Measurements from ENCODE around the gene UNC5C.

UNC5C gene

DNA sequence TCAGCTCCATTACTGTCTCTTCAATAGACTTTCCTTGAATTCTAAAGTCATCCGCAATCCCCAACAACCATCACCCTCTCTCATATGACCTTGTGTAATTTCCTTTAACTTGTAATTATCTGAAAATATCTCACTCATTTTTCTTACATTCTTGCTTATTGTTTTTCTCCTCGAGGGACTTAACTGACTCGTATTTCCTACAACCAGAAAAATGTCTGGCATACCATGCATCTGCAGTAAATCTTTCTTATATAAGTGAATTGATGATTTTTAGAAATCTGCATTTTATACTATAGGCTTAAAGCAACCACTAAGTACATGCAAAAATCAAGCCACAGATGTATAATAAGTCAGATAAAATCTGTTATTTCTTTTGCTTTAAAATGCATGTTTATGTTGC is 276.7 kb downstream of the UNC5C start:
- Mint-ChIP-seq H3K36me3 (no peaks in the 10 kb centered on the region), H3K4me1 (no peaks in the 10 kb centered on the region), H3K4me3 (no peak overlapping the region), H3K27me3 (no peaks in the 10 kb centered on the region), H3K27ac (no peak overlapping the region), H3K9me3 (peaks cover 1% of the 10 kb centered on the region)
- ATAC-seq (ENCODE audit: low read depth) (no peak), DNase-seq (ENCODE audit: low spot score in 2 of 2) (no peak)

DNA sequence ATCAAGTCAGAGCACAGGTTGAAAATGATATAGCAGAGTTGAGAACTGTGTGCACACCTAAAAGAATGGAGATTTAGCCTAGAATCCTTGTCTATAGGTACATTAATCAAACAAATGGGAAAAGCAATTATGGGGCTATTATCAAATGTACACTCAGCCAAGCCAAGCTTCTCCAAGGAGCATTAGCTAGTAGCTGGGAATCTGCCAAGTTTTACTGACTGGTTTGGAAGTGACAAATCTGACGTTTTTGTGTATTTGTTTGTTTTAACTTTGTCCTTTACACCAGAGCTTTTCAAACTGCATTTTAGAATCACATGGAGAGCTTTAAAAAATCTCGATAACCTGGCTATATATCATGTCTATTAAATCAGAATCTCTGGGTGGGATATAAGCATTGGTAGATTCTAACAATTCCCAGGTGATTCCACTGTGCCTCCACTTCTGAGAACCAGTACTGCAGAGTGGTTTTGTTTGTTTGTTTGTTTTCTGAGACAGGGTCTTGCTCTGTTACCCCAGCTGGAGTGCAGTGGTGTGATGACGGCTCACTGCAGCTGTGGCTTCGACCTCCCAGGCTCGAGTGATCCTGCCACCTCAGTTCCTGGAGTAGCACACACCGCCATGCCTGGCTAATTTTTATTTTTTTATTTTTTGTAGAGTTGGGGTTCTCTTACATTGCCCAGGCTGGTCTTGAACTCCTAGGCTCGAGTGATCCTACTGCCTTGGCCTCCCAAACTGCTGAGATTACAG is 279.8 kb downstream of the UNC5C start:
- no peaks in the 10 kb centered on the region for H3K36me3 Mint-ChIP-seq
- no peaks in the 10 kb centered on the region for H3K27me3 Mint-ChIP-seq
- DNase-seq (ENCODE audit: low spot score in 2 of 2) (no peak), ATAC-seq (ENCODE audit: low read depth) (no peak)
- H3K27ac Mint-ChIP-seq = no peak overlapping the region
- H3K4me3 Mint-ChIP-seq = no peak overlapping the region
- H3K9me3 Mint-ChIP-seq = peaks cover 4% of the 10 kb centered on the region
- H3K4me1 Mint-ChIP-seq = no peaks in the 10 kb centered on the region

DNA sequence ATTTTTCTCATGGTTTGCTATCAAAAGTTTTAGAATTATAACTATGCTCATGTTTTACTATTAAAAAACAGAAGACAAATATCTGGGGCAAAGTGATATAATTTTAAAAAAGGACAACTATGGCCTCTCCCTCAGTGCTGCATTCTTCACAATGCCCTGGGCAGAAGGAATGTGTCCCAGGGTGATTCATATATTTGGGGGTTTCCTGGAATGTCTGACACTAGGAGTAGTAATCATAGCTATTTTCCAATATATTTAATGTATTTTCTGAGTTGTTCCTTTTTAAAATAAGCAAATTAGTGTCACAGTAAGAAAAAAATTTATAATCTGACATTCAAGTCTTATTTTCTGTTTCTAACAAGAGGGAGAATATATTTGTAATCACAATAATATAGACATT is 281.7 kb downstream of the UNC5C start:
- Mint-ChIP-seq H3K4me3 (no peak overlapping the region), H3K9me3 (peaks cover 2% of the 10 kb centered on the region), H3K27me3 (no peaks in the 10 kb centered on the region), H3K4me1 (no peaks in the 10 kb centered on the region), H3K36me3 (no peaks in the 10 kb centered on the region), H3K27ac (no peak overlapping the region)
- no peak for DNase-seq (ENCODE audit: low spot score in 2 of 2)
- ATAC-seq (ENCODE audit: low read depth) = no peak

- no peak for ATAC-seq (ENCODE audit: low read depth)
- Mint-ChIP-seq H3K27ac (no peak overlapping the region), H3K9me3 (peaks cover 2% of the 10 kb centered on the region), H3K4me1 (no peaks in the 10 kb centered on the region), H3K27me3 (no peaks in the 10 kb centered on the region), H3K36me3 (no peaks in the 10 kb centered on the region), H3K4me3 (no peak overlapping the region)
- no peak for DNase-seq (ENCODE audit: low spot score in 2 of 2)
Measured at GRCh38 chr4:95265814-95266740, 282.7 kb downstream of the UNC5C start.

DNA sequence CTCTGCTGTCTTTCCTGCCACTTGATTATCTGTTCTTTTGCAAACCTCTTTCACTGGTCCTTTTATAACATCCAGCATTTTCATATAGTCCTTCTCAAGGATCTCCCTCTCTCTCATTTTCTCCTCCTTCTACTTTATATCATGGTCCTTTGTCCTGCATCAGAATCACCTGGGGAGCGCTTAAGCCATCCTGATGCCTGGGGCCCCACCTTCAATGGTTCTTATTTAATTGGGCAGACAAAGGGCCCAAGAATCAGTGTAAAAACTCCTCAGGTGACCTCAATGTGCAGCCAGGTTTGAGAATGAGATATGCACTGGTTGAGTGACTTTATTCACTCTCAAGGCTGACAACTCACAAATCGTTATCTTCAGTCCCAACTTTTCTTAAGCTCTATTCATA is 283.9 kb downstream of the UNC5C start:
- no peaks in the 10 kb centered on the region for H3K36me3 Mint-ChIP-seq
- peaks cover 2% of the 10 kb centered on the region for H3K9me3 Mint-ChIP-seq
- no peaks in the 10 kb centered on the region for H3K27me3 Mint-ChIP-seq
- no peak overlapping the region for H3K27ac Mint-ChIP-seq
- ATAC-seq (ENCODE audit: low read depth) = no peak
- no peak overlapping the region for H3K4me3 Mint-ChIP-seq
- DNase-seq (ENCODE audit: low spot score in 2 of 2) = no peak
- no peaks in the 10 kb centered on the region for H3K4me1 Mint-ChIP-seq

- Mint-ChIP-seq H3K4me1 (no peaks in the 10 kb centered on the region), H3K36me3 (no peaks in the 10 kb centered on the region), H3K4me3 (no peak overlapping the region)
Measured at GRCh38 chr4:95263960-95264359, 284.8 kb downstream of the UNC5C start.

GRCh38 chr4:95263391-95263790 is 285.4 kb downstream of the UNC5C start:
- Mint-ChIP-seq H3K27ac (no peak overlapping the region), H3K4me3 (no peak overlapping the region), H3K27me3 (no peaks in the 10 kb centered on the region), H3K9me3 (peaks cover 2% of the 10 kb centered on the region), H3K4me1 (no peaks in the 10 kb centered on the region), H3K36me3 (no peaks in the 10 kb centered on the region)
- no peak for ATAC-seq (ENCODE audit: low read depth)
- no peak for DNase-seq (ENCODE audit: low spot score in 2 of 2)

More at GRCh38 chr4:95263960-95264359, 284.8 kb downstream of the UNC5C start:
- Mint-ChIP-seq H3K27me3 (no peaks in the 10 kb centered on the region), H3K27ac (no peak overlapping the region), H3K9me3 (peaks cover 2% of the 10 kb centered on the region)
- no peak for DNase-seq (ENCODE audit: low spot score in 2 of 2)
- ATAC-seq (ENCODE audit: low read depth) = no peak

DNA sequence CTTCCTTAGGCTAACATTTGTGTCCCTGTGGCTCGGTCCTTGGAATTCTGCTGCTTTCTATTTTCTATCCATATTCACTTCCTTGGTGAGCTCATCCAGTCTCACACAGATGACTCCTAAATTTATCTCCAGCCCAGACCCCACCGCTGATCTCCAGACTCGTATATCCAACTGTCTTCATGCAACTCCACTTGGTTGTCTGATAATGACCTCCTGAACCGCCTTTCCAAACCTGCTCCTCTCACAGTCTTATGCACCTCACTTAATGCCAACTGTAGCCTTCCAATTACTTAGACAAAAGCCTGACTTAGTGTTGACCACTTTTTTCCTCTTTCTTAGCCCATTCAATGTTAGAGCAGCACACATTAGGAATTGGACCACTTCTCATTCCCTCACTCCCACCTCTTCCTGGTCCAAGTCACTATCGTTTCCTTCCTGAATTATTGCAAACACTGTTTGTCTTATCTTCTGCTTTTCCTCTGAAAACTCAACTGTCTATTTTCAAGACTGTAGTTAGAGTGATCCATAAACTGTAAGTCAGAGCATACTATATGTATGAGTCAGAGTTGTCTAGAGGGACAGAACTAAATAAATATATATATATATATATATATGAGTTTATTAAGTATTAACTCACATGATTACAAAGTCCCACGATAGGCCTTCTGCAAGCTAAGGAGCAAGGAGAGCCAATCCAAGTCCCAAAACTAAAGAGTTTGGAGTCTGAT is 292.5 kb downstream of the UNC5C start:
- Mint-ChIP-seq H3K36me3 (no peaks in the 10 kb centered on the region), H3K27me3 (no peaks in the 10 kb centered on the region), H3K4me3 (no peak overlapping the region), H3K9me3 (no peaks in the 10 kb centered on the region), H3K27ac (no peak overlapping the region), H3K4me1 (no peaks in the 10 kb centered on the region)
- ATAC-seq (ENCODE audit: low read depth) (no peak), DNase-seq (ENCODE audit: low spot score in 2 of 2) (no peak)

DNA sequence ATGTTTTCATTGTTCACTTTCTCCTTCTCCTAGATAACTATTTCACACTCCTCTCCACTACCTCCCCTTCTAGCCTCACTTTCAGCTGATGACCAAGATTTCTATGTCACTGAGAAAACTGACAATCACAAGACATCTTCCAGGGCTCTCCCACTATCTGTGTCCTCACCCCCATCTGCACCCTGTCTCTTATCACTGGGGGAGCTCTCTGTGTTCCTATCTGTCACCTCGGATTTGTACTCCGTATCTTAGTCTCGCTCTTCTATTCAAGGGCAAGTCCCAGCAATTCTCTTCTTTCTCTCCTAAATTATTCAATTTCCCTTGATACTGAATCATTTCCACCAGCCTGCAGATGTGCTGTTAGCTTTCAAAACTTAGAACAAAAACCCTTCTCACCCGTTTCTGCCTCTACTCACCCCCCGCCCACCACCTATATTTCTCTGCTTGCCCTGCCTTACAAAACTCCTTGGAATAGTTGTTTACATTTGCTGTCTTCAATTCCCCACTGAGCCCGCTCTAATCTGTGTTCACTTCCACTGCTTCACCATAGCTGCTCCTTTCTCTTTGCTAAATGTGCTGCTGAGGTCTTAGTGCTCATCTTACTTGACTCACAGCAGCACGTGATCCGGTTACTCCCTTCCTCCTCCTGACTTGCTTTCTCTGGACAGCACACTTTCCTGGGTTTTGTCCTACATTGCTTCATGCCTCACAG is 293.2 kb downstream of the UNC5C start:
- no peaks in the 10 kb centered on the region for H3K4me1 Mint-ChIP-seq
- no peak overlapping the region for H3K4me3 Mint-ChIP-seq
- no peaks in the 10 kb centered on the region for H3K36me3 Mint-ChIP-seq
- no peak overlapping the region for H3K27ac Mint-ChIP-seq
- DNase-seq (ENCODE audit: low spot score in 2 of 2) (no peak), ATAC-seq (ENCODE audit: low read depth) (no peak)
- H3K9me3 Mint-ChIP-seq = no peaks in the 10 kb centered on the region
- no peaks in the 10 kb centered on the region for H3K27me3 Mint-ChIP-seq

GRCh38 chr4:95251568-95251967 is 297.2 kb downstream of the UNC5C start:
- H3K9me3 Mint-ChIP-seq = no peaks in the 10 kb centered on the region
- no peak for DNase-seq (ENCODE audit: low spot score in 2 of 2)
- H3K27ac Mint-ChIP-seq = no peak overlapping the region

GRCh38 chr4:95250544-95251137 is 298.1 kb downstream of the UNC5C start:
- Mint-ChIP-seq H3K27ac (no peak overlapping the region), H3K4me3 (no peak overlapping the region), H3K27me3 (no peaks in the 10 kb centered on the region), H3K4me1 (no peaks in the 10 kb centered on the region), H3K36me3 (no peaks in the 10 kb centered on the region), H3K9me3 (no peaks in the 10 kb centered on the region)
- no peak for DNase-seq (ENCODE audit: low spot score in 2 of 2)
- ATAC-seq (ENCODE audit: low read depth) = no peak

More at GRCh38 chr4:95251568-95251967, 297.2 kb downstream of the UNC5C start:
- no peaks in the 10 kb centered on the region for H3K36me3 Mint-ChIP-seq
- no peak for ATAC-seq (ENCODE audit: low read depth)
- H3K4me3 Mint-ChIP-seq = no peak overlapping the region
- H3K27me3 Mint-ChIP-seq = no peaks in the 10 kb centered on the region
- H3K4me1 Mint-ChIP-seq = no peaks in the 10 kb centered on the region

DNA sequence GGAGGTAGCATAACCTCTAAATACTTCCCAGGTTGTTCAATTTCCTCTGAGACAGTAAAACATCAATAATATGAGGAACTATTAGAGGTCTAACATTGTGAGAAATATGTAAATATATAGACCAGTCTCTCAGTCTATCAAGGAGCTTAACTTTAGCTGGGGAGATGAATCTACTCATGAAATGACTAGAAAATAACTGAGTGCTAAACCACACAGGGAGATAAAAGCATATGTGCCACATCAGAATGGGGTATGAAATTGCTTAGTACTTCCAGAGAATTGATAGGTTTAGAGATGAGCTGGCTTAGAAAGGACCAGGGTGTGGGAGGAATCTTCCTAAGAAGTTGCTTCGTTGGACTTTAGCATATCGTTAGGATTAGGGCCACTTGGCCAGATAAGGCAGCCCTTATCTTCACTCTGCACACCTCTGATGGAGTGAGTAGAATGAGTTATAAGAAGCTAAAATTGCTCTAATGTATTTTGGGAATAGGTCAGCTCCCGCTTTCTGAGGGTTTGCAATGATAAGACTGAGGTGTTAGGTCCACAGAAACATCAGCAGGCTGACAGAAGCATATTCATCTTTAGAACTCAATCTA is 299.2 kb downstream of the UNC5C start:
- DNase-seq (ENCODE audit: low spot score in 2 of 2) = no peak
- no peak for ATAC-seq (ENCODE audit: low read depth)
- Mint-ChIP-seq H3K36me3 (no peaks in the 10 kb centered on the region), H3K9me3 (no peaks in the 10 kb centered on the region), H3K4me3 (no peak overlapping the region), H3K27me3 (no peaks in the 10 kb centered on the region), H3K4me1 (no peaks in the 10 kb centered on the region), H3K27ac (no peak overlapping the region)

Measured in memory B cell (primary cell).